GM23248 (cell line): ENCODE data around the gene WASF3. TPM values are rescaled to one million over a fixed set of nuclear protein-coding genes. Genes with fewer than 3 reads are reported as not detected.
A peak's percentile ranks its signal among the peaks of the same experiment; 100 is the strongest.

Experiments used
- DNase-seq: peaks from one replicate; pipeline ENCODE4 v3.0.0-alpha.2; 2015
- H2AFZ ChIP-seq: fragments of 200-600 bp; sonication (generic); 2 replicates; pipeline ENCODE4 v1.6.1; 2016; ENCODE audit warnings: antibody characterized with exemption
- H3F3A ChIP-seq: fragments of 200-600 bp; sonication (generic); 2 replicates; pipeline ENCODE4 v1.6.1; 2016; ENCODE audit warnings: mild to moderate bottlenecking, antibody characterized with exemption, mixed run types; ENCODE audit not compliant: insufficient read depth
- H3K27ac ChIP-seq: fragments of 200-600 bp; sonication (generic); 2 replicates; pipeline ENCODE4 v1.5.1; 2016; ENCODE audit warnings: mild to moderate bottlenecking
- H3K27me3 ChIP-seq: fragments of 200-600 bp; sonication (generic); replicated peaks from 2 replicates; pipeline ENCODE4 v1.6.1; 2016; ENCODE audit warnings: mild to moderate bottlenecking; ENCODE audit not compliant: insufficient read depth
- H3K36me3 ChIP-seq: fragments of 200-600 bp; sonication (generic); 2 replicates; pipeline ENCODE4 v1.6.1; 2016; ENCODE audit warnings: low read depth, mild to moderate bottlenecking
- H3K4me1 ChIP-seq: fragments of 200-600 bp; sonication (generic); 2 replicates; pipeline ENCODE4 v1.6.1; 2016; ENCODE audit warnings: mild to moderate bottlenecking; ENCODE audit not compliant: insufficient read depth
- H3K4me2 ChIP-seq: fragments of 200-600 bp; sonication (generic); one replicate; pipeline ENCODE4 v1.6.1; 2016; ENCODE audit warnings: mild to moderate bottlenecking; ENCODE audit not compliant: unreplicated experiment
- H3K4me3 ChIP-seq: fragments of 200-600 bp; sonication (generic); 2 replicates; pipeline ENCODE4 v1.5.1; 2016; ENCODE audit warnings: mild to moderate bottlenecking
- H3K79me2 ChIP-seq: fragments of 200-600 bp; sonication (generic); 2 replicates; pipeline ENCODE4 v1.6.1; 2016; ENCODE audit warnings: mild to moderate bottlenecking; ENCODE audit not compliant: insufficient read depth
- H3K9ac ChIP-seq: fragments of 200-600 bp; sonication (generic); 2 replicates; pipeline ENCODE4 v1.6.1; 2016; ENCODE audit warnings: mild to moderate bottlenecking
- H3K9me2 ChIP-seq: fragments of 200-600 bp; sonication (generic); 2 replicates; pipeline ENCODE4 v1.6.1; 2016; ENCODE audit warnings: mixed run types, mild to moderate bottlenecking, moderate library complexity; ENCODE audit not compliant: insufficient read depth
- H3K9me3 ChIP-seq: fragments of 200-600 bp; sonication (generic); one replicate; pipeline ENCODE4 v1.6.1; 2017; ENCODE audit warnings: low read depth
- H4K20me1 ChIP-seq: fragments of 200-600 bp; sonication (generic); 2 replicates; pipeline ENCODE4 v1.6.0; 2016; ENCODE audit not compliant: insufficient read depth
- EZH2 ChIP-seq: fragments of 200-600 bp; sonication (generic); IDR thresholded peaks from 2 replicates; pipeline ENCODE4 v1.6.1; 2018; ENCODE audit warnings: antibody characterized with exemption, mild to moderate bottlenecking; ENCODE audit not compliant: insufficient read depth, poor library complexity, severe bottlenecking
- EZH2phosphoT487 ChIP-seq: fragments of 200-600 bp; sonication (generic); IDR thresholded peaks from 2 replicates; pipeline ENCODE4 v1.6.1; 2018; ENCODE audit warnings: antibody characterized with exemption, moderate library complexity, mild to moderate bottlenecking, low read depth; ENCODE audit not compliant: insufficient read depth
- WGBS, 2 experiments: methylation state at CpG; one replicate each; pipeline ENCODE4 v1.1.6; 2015 to 2017; ENCODE audit warnings: low lambda C conversion rate in 2 of 2, low coverage in 1 of 2; ENCODE audit errors: missing lambda C conversion rate in 2 of 2; 5-methylcytosine and 5-hydroxymethylcytosine counted together
- in situ Hi-C: fragments of 300-500 bp; cut with MboI; formaldehyde crosslinking; loops from 2 replicates; pipeline ENCODE4 v1.15.0; 2020
- polyA plus RNA-seq: library from polyadenylated mRNA; unstranded; fragments of >200 nt; fragmentation: Nextera tagmentation; extraction: Ambion mirVana; gene quantifications from 2 replicates; pipeline ENCODE4 v1.2.1, GENCODE V29; 2016
- total RNA-seq: library from RNA; depleted of rRNA; stranded (reverse); fragments of >200 nt; shearing (Covaris generic); gene quantifications from 2 replicates; pipeline ENCODE4 v1.2.3, GENCODE V29; 2014

WASF3 gene
- total and polyA plus RNA-seq, 2 experiments from 2014 or later, result 14.7 to 19.9 TPM

GRCh38 chr13:26681036-26681435 lies 123.6 kb downstream of the WASF3 start:
- peaks cover 9% of the 10 kb centered on the region for H3K4me1 ChIP-seq
- no peaks in the 10 kb centered on the region for H3K79me2 ChIP-seq
- H3K4me2 ChIP-seq, result no peak overlapping the region
- no peak overlapping the region for H3K27ac ChIP-seq
- in situ Hi-C loops, result no loop called here
- H3K9me3 ChIP-seq, result no peaks in the 10 kb centered on the region
- H3F3A ChIP-seq, result 0 out of 2 replicates have a peak, but pooled peaks cover 7% of the 10 kb centered on the region
- DNase-seq, result no peak
- peaks cover 20% of the 10 kb centered on the region for H3K36me3 ChIP-seq
- H2AFZ ChIP-seq, result no peak overlapping the region
- H3K27me3 ChIP-seq, result no peaks in the 10 kb centered on the region
- H3K9me2 ChIP-seq, result no peaks in the 10 kb centered on the region
- no peak overlapping the region for H3K4me3 ChIP-seq
- WGBS, 2 experiments, result 94% methylated on average over 15 of the region's 15 CpGs
- no peak overlapping the region for H3K9ac ChIP-seq
- no peaks in the 10 kb centered on the region for H4K20me1 ChIP-seq
- no peak for TF ChIP-seq EZH2phosphoT487
- TF ChIP-seq EZH2, result no peak

DNA sequence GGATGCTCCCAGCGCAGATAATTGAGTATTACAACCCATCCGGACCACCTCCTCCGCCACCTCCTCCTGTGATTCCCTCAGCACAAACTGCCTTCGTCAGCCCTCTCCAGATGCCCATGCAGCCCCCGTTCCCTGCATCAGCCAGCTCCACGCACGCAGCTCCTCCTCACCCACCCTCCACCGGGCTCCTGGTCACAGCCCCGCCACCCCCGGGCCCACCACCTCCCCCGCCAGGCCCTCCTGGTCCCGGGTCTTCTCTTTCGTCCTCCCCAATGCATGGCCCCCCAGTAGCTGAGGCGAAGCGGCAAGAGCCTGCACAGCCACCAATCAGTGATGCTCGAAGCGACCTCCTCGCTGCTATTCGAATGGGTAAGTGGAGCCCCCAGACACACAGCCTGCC lies 125.1 kb downstream of the WASF3 start:
- Histone ChIP-seq H3K4me1 (peaks cover 9% of the 10 kb centered on the region), H3K27me3 (no peaks in the 10 kb centered on the region), H3K4me3 (no peak overlapping the region), H4K20me1 (no peaks in the 10 kb centered on the region), H3K27ac (no peak overlapping the region), H3K9me2 (no peaks in the 10 kb centered on the region), H2AFZ (no peak overlapping the region), H3K36me3 (peaks cover 23% of the 10 kb centered on the region), H3K9me3 (no peaks in the 10 kb centered on the region), H3F3A (0 out of 2 replicates have a peak, but pooled peaks cover 7% of the 10 kb centered on the region), H3K4me2 (no peak overlapping the region), H3K9ac (no peak overlapping the region), H3K79me2 (no peaks in the 10 kb centered on the region)
- in situ Hi-C loops, result no loop called here
- TF ChIP-seq EZH2phosphoT487, result no peak
- TF ChIP-seq EZH2, result no peak
- DNase-seq, result no peak
- 97 to 99% methylated on average over 8 to 19 of the region's 19 CpGs for WGBS, 2 experiments

- Histone ChIP-seq H3K79me2 (no peaks in the 10 kb centered on the region), H3K27ac (no peak overlapping the region), H3F3A (0 out of 2 replicates have a peak, but pooled peaks cover 1% of the 10 kb centered on the region), H2AFZ (no peak overlapping the region), H3K9me3 (no peaks in the 10 kb centered on the region), H3K4me3 (no peak overlapping the region), H3K27me3 (no peaks in the 10 kb centered on the region), H3K9ac (no peak overlapping the region), H3K9me2 (no peaks in the 10 kb centered on the region), H3K4me2 (no peak overlapping the region), H3K4me1 (no peaks in the 10 kb centered on the region), H4K20me1 (no peaks in the 10 kb centered on the region), H3K36me3 (peaks cover 36% of the 10 kb centered on the region)
- in situ Hi-C loops, result no loop called here
- 98 to 100% methylated on average over 22 of the region's 22 CpGs for WGBS, 2 experiments
- DNase-seq, result no peak
- no peak for TF ChIP-seq EZH2
- TF ChIP-seq EZH2phosphoT487, result no peak
These were observed 128.1 kb downstream of the WASF3 start for GRCh38 chr13:26685606-26686005.

- H3K79me2 ChIP-seq, result no peaks in the 10 kb centered on the region
- H3K9ac ChIP-seq, result no peak overlapping the region
- in situ Hi-C loops, result no loop called here
- H2AFZ ChIP-seq, result no peak overlapping the region
- peaks cover 30% of the 10 kb centered on the region for H3K36me3 ChIP-seq
- H3K4me2 ChIP-seq, result no peak overlapping the region
- H3K27ac ChIP-seq, result no peak overlapping the region
- DNase-seq, result no peak
- no peaks in the 10 kb centered on the region for H3K4me1 ChIP-seq
- no peaks in the 10 kb centered on the region for H4K20me1 ChIP-seq
- H3K4me3 ChIP-seq, result no peak overlapping the region
- peaks cover 8% of the 10 kb centered on the region; the same call in 1 of the 2 replicates for H3F3A ChIP-seq
- H3K27me3 ChIP-seq, result no peaks in the 10 kb centered on the region
- no peaks in the 10 kb centered on the region for H3K9me2 ChIP-seq
- WGBS, 2 experiments, result 92 to 100% methylated on average over 2 of the region's 2 CpGs
- no peaks in the 10 kb centered on the region for H3K9me3 ChIP-seq
- TF ChIP-seq EZH2phosphoT487 (no peak), EZH2 (no peak)
These were observed 128.8 kb downstream of the WASF3 start for GRCh38 chr13:26686285-26686684.

DNA sequence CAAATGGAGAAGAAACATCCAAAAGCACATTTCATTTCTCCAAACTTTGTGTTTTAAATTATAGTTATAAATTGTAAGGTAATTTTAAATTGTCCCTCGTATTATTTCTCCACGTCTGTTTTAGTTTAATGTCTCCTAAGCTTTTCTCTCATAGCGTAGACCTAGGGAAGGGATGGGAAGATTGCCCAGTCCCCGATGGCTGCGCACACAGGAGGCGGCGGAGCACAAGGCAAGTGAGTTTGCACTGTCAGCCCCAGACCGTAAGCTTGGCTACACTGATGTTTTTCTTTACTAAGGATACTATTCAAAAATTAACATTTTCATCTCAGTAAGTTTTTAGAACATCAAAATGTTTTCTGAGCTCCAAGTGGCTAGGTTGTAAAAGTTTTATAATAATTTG lies 130.8 kb downstream of the WASF3 start:
- H3K9me3 ChIP-seq, result no peaks in the 10 kb centered on the region
- H3K9me2 ChIP-seq, result no peaks in the 10 kb centered on the region
- peaks cover 8% of the 10 kb centered on the region; the same call in 1 of the 2 replicates for H3F3A ChIP-seq
- H3K79me2 ChIP-seq, result no peaks in the 10 kb centered on the region
- H3K27ac ChIP-seq, result no peak overlapping the region
- no peaks in the 10 kb centered on the region for H3K4me1 ChIP-seq
- DNase-seq, result peak; percentile 23
- no peak overlapping the region for H3K4me3 ChIP-seq
- H3K36me3 ChIP-seq, result peaks cover 29% of the 10 kb centered on the region
- no peaks in the 10 kb centered on the region for H3K27me3 ChIP-seq
- no peak overlapping the region for H2AFZ ChIP-seq
- WGBS, 2 experiments, result 57 to 58% methylated on average over 8 of the region's 8 CpGs
- no peak overlapping the region for H3K9ac ChIP-seq
- no peak overlapping the region for H3K4me2 ChIP-seq
- in situ Hi-C loops, result no loop called here
- no peaks in the 10 kb centered on the region for H4K20me1 ChIP-seq
- TF ChIP-seq EZH2phosphoT487 (no peak), EZH2 (no peak)
